ENCODE data around the gene EI24.

The EI24 gene

DNA sequence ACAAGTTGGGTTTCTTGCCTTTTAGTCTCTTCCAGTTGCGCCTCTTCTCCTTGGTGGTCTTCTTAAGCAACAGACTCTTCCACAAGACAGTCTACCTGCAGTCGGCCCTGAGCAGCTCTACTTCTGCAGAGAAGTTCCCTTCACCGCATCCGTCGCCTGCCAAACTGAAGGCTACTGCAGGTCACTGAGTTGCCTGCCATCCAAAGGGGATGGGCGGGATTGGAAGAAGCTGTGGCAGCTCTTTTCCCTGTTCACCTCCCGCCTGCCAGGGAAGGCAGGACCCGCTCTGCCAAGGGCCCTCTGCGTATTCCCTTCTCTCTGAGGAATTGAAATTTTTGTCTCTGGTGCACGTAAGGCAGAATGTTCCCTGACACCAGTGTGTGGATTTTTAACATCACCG lies 14.2 kb downstream of the EI24 start:
- no peak for DNase-seq

DNA sequence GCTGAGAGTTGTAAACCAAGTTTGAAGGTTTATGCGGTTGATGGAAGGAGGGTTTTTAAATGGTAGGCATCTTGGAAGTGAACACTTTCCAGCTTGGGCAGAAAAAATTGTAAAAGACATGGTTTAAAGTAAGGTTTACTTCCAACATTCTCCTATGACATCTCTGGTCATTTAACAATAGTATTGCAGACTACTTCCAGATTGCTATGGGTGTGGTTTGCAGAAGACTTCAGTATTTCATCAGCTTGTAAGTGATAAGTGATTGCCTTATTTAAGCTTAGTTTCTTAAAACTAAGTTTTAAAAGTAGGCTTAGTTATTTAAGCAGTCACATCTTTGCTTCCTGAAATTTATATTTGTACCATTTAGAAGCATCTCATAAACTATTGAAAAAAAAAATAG lies 16.2 kb downstream of the EI24 start:
- DNase-seq: no peak

GRCh38 chr11:125586623-125587022 lies 17.3 kb downstream of the EI24 start:
- DNase-seq: no peak

- no peak for DNase-seq
Measured at GRCh38 chr11:125587480-125587879, 18.2 kb downstream of the EI24 start.

- DNase-seq: no peak
Measured at GRCh38 chr11:125588505-125588904, 19.2 kb downstream of the EI24 start.

GRCh38 chr11:125591649-125592304 lies 22.5 kb downstream of the EI24 start:
- DNase-seq: no peak

DNA sequence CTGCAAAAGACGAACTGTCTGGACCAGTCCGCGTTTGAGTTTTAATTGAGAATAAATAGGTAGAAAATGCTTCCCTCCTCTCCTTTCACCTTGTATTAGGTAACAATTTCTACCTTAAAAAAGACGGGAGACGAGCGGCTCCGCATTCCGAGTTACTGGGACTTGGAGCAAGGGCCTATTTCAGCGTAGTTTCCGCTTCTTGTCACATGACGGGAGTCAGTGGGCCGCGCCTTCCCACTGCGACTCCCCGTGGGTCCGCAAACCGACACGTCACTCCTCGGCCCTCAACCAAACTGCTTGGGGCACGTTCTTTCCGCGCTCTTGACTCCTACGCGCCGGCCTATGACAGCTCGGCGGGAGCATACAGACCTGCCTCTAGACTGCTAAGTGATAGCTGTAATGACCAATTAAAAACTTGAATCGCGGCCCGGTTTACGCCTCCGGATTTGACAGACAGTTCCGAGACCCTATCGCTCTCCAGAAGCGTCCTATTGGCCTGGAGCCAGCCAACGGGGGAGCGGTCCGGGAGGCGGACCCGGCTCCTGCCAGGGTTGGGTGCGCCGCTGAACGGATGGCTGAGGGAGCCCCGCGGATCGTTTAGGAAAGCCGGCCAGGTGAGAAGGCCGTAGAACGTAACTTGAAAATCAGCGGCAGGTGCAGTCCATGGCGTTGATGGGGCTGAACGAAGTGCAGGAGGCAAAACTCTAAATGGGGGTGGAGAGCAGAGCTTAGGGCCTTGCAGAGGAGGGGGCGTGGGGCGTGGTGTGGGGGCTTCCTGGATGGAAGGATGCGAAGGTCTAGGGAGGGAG lies 23.2 kb downstream of the EI24 start, which contains the start of gene STT3A:
Gene STT3A (plus strand): TSS at position 548 of the 809 bp plus-strand sequence. CDS start 3,064 bp downstream, outside the sequence.
- peak; percentile 98 for DNase-seq

DNA sequence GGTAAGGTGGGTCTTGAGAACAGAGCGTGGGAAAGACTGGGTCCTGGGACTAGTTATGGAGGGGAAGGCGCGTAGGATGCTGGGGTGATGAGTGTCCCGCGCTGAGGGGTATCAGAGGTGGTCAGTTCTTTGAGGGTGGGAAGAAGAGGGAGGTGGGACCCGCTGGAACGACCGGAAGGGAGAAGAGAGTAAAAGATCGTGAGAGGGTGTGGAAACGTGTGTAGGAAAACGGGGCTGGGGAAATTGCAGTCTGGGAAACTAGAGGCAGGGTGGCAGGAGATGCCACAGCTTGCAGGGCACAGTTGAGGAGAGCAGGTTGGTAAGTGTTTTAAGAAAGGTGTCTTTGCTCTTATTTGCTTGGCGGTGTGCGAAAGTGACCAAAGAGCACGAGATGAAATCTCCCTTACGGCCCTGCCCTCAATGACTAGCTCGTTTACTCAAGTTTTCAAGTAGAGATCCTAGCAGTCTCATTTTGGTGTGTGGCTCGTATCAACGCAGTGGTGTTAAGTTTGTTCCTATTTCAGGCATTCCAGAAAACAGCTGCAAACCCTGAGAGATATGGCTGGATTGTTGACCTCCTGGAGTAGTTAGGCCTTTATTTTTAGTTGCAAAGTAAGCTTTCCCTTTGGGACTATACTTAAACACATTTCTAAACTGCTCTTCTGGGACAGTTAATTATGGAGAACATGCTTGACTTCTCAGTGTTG lies 24.0 kb downstream of the EI24 start:
- DNase-seq: no peak

- no peak for DNase-seq
Measured at GRCh38 chr11:125594958-125595357, 25.7 kb downstream of the EI24 start.

DNA sequence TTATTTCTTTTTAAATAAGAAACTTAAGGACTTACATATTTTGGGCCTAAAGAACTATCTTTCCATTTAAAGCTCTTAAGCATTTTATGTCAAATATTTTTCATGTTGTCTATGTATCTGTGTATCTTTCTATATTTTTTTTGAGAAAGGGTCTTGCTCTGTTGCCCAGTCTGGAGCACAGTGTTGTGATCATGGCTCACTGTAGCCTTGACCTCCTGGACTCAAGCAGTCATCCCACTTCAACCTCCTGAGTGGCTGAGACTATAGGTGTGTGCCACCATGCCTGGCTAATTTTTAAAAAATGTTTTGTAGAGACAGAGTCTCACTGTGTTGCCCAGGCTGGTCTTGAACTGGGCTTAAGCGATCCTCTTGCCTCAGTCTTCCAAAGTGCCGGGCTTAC lies 31.4 kb downstream of the EI24 start:
- DNase-seq: no peak

- DNase-seq: no peak
Measured at GRCh38 chr11:125603207-125603606, 33.9 kb downstream of the EI24 start.

GRCh38 chr11:125605417-125605816 lies 36.1 kb downstream of the EI24 start:
- DNase-seq: no peak

GRCh38 chr11:125609545-125609944 lies 40.3 kb downstream of the EI24 start:
- no peak for DNase-seq

- no peak for DNase-seq
Measured at GRCh38 chr11:125618383-125618782, 49.1 kb downstream of the EI24 start.

DNA sequence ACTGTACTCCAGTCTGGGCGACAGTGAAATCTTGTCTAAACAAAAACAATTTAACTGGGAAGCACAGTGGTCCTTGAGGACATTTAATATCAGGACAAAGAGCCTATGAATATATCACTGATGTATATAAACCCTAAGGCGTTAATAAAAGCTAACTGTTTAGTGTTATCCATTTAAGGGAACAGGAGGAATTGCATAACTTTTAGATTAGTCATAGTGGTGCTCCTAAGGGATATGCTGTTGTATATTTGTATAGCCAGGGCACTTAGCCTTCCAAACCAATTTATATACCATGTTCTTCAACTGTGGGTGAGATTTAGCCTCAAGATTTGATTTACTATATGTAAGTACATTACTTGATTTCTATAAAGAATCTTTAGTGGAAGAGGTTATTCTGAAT lies 52.7 kb downstream of the EI24 start:
- DNase-seq: no peak

- no peak for DNase-seq
Measured at GRCh38 chr11:125623064-125623463, 53.8 kb downstream of the EI24 start.

GRCh38 chr11:125624756-125625213 lies 55.5 kb downstream of the EI24 start, which contains the start of gene CHEK1:
CHEK1 (plus strand) TSS chr11:125625163; CDS start chr11:125626769, 1,606 bp downstream.
- no peak for DNase-seq

DNA sequence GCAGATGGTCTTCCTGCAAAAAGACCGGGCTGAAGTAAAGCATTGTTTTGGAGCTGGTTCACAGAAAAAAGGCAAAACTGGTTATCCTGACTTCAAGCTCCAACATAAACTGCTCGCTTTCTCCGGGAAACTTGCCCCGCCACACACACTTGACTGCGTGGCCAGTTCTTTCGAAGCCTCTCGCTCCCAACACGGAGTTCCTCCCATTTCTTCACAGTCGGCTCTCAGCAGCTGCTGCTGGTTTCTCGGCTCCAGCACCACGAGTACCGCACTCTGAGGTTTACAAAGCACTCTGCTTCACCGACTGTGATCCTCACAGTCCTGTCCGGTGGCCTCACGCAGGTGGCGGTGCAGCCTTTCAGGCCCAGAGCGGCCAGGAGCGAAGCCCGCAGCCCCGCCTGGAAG lies 56.0 kb downstream of the EI24 start:
- DNase-seq: no peak

GRCh38 chr11:125625630-125626287 lies 56.5 kb downstream of the EI24 start:
- no peak for DNase-seq

DNA sequence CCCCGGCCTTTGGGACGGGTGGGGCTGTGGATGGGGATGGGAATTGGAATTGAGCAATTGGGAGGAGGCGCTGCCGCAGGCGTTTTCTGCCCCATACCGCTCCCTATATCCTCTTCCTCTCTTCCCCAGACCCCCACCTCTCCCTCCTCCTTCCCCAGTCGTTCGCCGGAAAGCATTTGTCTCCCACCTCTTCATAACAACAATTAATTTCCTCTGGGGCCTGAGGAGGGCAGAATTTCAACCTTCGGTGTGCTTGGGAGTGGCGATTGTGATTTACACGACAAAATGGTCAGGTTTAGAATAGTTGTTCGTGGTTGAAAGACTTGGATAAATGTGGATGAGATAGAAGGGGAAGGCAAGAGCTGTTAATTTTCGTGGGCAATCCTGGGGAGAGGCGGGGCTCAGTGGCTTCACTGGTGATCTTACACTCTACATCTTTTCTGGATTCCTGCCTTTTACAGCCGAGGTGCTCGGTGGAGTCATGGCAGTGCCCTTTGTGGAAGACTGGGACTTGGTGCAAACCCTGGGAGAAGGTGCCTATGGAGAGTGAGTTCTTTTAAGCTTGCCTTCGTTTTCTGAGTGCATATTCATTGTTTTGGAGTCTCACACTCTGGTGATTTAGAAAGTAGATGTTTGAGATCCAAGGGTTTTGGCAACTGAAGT lies 57.1 kb downstream of the EI24 start:
- no peak for DNase-seq

DNA sequence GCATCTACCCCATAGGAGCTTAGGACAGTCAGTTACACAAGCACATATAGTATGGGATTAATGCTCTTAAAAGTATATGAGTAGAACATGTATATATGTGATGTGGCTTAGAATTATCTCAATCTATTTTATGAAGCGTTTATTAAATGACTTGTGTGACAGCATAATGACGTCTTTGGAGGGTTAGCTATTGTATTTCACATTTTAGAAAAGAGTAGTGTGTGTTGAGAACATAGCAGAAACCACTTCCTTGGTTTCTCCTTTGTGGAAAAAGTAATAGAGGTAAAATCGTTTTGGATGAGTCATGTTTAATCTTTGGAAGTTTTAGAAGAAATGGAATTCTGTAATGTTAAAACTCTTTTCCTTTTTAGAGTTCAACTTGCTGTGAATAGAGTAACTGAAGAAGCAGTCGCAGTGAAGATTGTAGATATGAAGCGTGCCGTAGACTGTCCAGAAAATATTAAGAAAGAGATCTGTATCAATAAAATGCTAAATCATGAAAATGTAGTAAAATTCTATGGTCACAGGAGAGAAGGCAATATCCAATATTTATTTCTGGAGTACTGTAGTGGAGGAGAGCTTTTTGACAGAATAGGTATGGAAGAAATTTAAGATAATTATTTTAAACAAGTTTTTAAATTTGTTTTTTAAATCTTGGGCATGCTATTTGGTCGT lies 58.1 kb downstream of the EI24 start:
- DNase-seq: no peak
